Activated T-helper 9 cell treated with anti-CD3 and anti-CD28 coated beads, Interleukin-2, amount 50 U/mL, for 16 hours (primary cell): Measurements from ENCODE around the gene FAM219A.
"Not testable (repeated sequence)": the region's sequence is repeated elsewhere in the genome, so short reads cannot be mapped to it uniquely, and the experiment has no call there.

Source experiments
- DNase-seq: peaks from one replicate; pipeline ENCODE4 v3.0.0-alpha.2; 2020; ENCODE audit warnings: low read depth

The FAM219A gene

GRCh38 chr9:34443533-34443932 is 14.8 kb downstream of the FAM219A start:
- DNase-seq: no peak

- DNase-seq: no peak
Measured at GRCh38 chr9:34442770-34443169, 15.6 kb downstream of the FAM219A start.

- DNase-seq: no peak
Measured at GRCh38 chr9:34440017-34440416, 18.4 kb downstream of the FAM219A start.

- not testable (repeated sequence) for DNase-seq
Measured at GRCh38 chr9:34438465-34438864, 19.9 kb downstream of the FAM219A start.

- not testable (repeated sequence) for DNase-seq
Measured at GRCh38 chr9:34437926-34438307, 20.5 kb downstream of the FAM219A start.

- DNase-seq: peak; percentile 31
Measured at GRCh38 chr9:34437006-34437925, 21.1 kb downstream of the FAM219A start.

GRCh38 chr9:34431667-34432066 is 26.7 kb downstream of the FAM219A start:
- DNase-seq: no peak

- DNase-seq: no peak
Measured at GRCh38 chr9:34430843-34431437, 27.4 kb downstream of the FAM219A start.

GRCh38 chr9:34428325-34428958 is 29.9 kb downstream of the FAM219A start:
- DNase-seq: no peak

GRCh38 chr9:34426347-34427074 is 31.9 kb downstream of the FAM219A start:
- no peak for DNase-seq

- no peak for DNase-seq
Measured at GRCh38 chr9:34419716-34420504, 38.5 kb downstream of the FAM219A start.

GRCh38 chr9:34417734-34418133 is 40.6 kb downstream of the FAM219A start:
- DNase-seq: no peak

GRCh38 chr9:34413231-34413852 is 45.0 kb downstream of the FAM219A start:
- no peak for DNase-seq

- no peak for DNase-seq
Measured at GRCh38 chr9:34412336-34412735, 46.0 kb downstream of the FAM219A start.

GRCh38 chr9:34409154-34409553 is 49.2 kb downstream of the FAM219A start:
- no peak for DNase-seq

- no peak for DNase-seq
Measured at GRCh38 chr9:34408173-34408572, 50.2 kb downstream of the FAM219A start.

GRCh38 chr9:34406219-34406618 is 52.2 kb downstream of the FAM219A start:
- no peak for DNase-seq

- no peak for DNase-seq
Measured at GRCh38 chr9:34405719-34406118, 52.7 kb downstream of the FAM219A start.

GRCh38 chr9:34403554-34404380 is 54.6 kb downstream of the FAM219A start:
- peak; percentile 19 for DNase-seq
